Naive B cell (primary cell): ENCODE measurements around the gene LRRC61. TPM values are rescaled to one million over a fixed set of nuclear protein-coding genes. Genes with fewer than 3 reads are reported as not detected.

ENCODE experiments used
- ATAC-seq, 2 donors: fragments of 150-1000 bp; cut with Tn5 transposase; 2 replicates each; pipeline ENCODE4 v1.10.0; 2021; ENCODE audit warnings: low read depth in 2 of 2, mild to moderate bottlenecking in 2 of 2, moderate library complexity in 2 of 2
- DNase-seq: peaks from one replicate; pipeline ENCODE4 v3.0.0; 2022
- H3K27ac Mint-ChIP-seq, 6 donors: one replicate each; pipeline ENCODE4 v1.8.0; 2020 to 2022; ENCODE audit warnings: mild to moderate bottlenecking in 6 of 6, mixed read lengths in 6 of 6, moderate library complexity in 5 of 6, inconsistent platforms in 2 of 6
- H3K27me3 Mint-ChIP-seq, 3 donors: one replicate each; pipeline ENCODE4 v1.8.0; 2021 to 2022; ENCODE audit warnings: mixed read lengths in 3 of 3, mild to moderate bottlenecking in 1 of 3
- H3K36me3 Mint-ChIP-seq, 2 donors: one replicate each; pipeline ENCODE4 v1.8.0; 2020 to 2022; ENCODE audit warnings: mixed read lengths in 2 of 2, inconsistent platforms in 1 of 2, mild to moderate bottlenecking in 1 of 2
- H3K4me1 Mint-ChIP-seq, 3 donors: one replicate each; pipeline ENCODE4 v1.8.0; 2020 to 2022; ENCODE audit warnings: mixed read lengths in 3 of 3, inconsistent platforms in 1 of 3, mild to moderate bottlenecking in 1 of 3, moderate library complexity in 1 of 3
- H3K4me3 Mint-ChIP-seq, 8 donors: one replicate each; pipeline ENCODE4 v1.8.0; 2020 to 2022; ENCODE audit warnings: mild to moderate bottlenecking in 8 of 8, mixed read lengths in 8 of 8, moderate library complexity in 8 of 8, inconsistent platforms in 2 of 8
- H3K9me3 Mint-ChIP-seq, 7 donors: one replicate each; pipeline ENCODE4 v1.8.0; 2020 to 2022; ENCODE audit warnings: mixed read lengths in 7 of 7, mild to moderate bottlenecking in 5 of 7, inconsistent platforms in 2 of 7, moderate library complexity in 1 of 7
- polyA plus RNA-seq, 6 donors: library from polyadenylated mRNA; unstranded; fragments of 300-500 nt; fragmentation: Illumina TruSeq; gene quantifications; one replicate each; pipeline ENCODE4 v1.2.3, GENCODE V29; 2021; ENCODE audit warnings: low read depth in 6 of 6

The LRRC61 gene
- polyA plus RNA-seq, 6 donors from 2014 or later: 15.2 to 28.6 (median 25.4) TPM

DNA sequence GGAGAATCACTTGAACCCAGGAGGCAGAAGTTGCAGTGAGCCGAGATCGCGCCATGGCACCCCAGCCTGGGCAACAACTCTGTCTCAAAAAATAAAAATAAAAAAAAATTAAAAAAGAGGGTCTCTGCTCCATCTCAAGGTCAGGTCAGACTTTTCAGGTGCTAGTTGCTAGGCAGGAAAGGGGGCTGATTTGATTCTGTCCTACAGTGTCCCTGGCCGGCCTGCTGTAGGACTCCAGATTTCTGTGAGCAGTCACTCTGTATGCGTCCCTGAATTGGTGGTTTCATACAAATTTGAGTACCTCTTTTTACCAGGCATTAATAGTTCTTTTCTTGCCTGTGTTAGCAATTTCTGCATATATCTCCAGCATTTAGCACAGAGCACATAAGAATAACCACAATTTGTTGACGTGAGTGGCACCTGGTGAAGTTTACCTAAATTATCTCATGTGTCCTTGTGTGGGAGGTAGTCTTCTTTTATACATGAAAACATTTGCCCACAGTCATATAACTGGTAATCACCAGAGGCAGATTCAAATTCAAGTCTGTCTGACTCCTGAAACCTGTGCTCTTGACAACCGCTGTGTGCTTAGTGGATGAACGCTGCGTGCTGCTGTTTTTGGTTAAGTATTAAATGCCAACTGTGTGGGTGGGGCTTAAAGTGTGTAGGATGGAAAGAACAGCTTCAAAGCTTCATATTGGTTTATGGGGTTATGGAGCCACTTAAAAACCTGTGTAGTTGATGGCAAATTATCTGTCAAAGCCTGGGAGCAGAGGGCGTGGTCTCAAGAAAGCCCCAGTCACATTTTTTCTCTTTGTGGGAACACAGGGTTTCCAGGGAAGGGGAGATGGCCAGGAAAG, 52.7 kb downstream of the LRRC61 start:
- Mint-ChIP-seq H3K27me3 (no peaks in the 10 kb centered on the region), H3K9me3 (no peaks in the 10 kb centered on the region), H3K27ac (peak overlapping the region; percentile 81 to 97 (median 94)), H3K36me3 (no peaks in the 10 kb centered on the region), H3K4me1 (peaks cover 46 to 61% (median 57%) of the 10 kb centered on the region in 3 donors), H3K4me3 (peak overlapping the region in 6 of 8 donors; percentile 5 to 77 (median 43))
- ATAC-seq: peak in 1 of 2 donors; percentile 0
- DNase-seq: no peak

DNA sequence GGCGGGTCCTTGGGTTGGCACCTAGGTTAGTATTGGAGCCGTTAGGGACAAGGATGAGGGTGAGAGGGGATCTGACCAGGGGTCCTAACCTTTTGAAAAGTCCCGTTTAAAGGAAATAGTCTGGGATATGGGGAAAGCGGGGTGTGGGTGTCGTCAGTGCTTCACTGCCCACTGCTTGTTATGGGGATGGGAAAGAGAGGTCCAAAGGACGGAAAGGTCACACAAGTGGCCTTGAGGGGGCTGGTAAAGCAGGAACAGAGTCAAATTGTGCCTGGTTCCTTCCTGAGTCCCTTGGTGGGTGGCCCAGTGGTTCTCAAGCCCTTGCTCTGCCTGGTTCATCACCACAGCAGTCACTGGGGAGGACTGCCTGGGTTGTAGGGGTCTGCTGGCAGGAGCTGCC, 53.4 kb downstream of the LRRC61 start:
- ATAC-seq: no peak
- peak overlapping the region; percentile 70 to 97 (median 96) for H3K27ac Mint-ChIP-seq
- H3K4me1 Mint-ChIP-seq: peaks cover 46 to 64% (median 60%) of the 10 kb centered on the region in 3 donors
- no peaks in the 10 kb centered on the region for H3K27me3 Mint-ChIP-seq
- peak overlapping the region in 4 of 8 donors; percentile 5 to 77 (median 68) for H3K4me3 Mint-ChIP-seq
- H3K9me3 Mint-ChIP-seq: no peaks in the 10 kb centered on the region
- no peaks in the 10 kb centered on the region for H3K36me3 Mint-ChIP-seq
- no peak for DNase-seq

DNA sequence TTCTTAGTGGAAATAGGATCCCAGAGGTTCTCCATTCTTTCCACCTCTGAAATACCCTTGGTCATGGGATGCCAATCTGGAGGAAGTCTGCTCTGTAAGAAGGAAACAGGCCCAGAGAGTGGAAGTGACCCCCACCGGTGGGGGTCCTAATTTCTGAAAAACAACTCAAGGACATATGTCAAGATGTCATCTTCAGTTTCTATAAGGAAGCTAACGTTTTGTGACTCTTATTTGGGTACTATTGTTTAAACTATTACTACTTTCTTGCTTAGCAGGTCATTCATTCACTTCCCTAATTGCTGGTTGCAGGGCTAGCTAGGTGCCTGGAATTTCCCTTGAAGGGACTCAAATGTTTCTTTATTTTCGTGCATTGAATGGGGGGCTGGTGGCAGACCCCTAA, 54.0 kb downstream of the LRRC61 start:
- Mint-ChIP-seq H3K27me3 (no peaks in the 10 kb centered on the region), H3K9me3 (no peaks in the 10 kb centered on the region), H3K4me3 (peak overlapping the region; percentile 77 to 95 (median 88)), H3K27ac (peak overlapping the region; percentile 94 to 98 (median 97)), H3K36me3 (no peaks in the 10 kb centered on the region), H3K4me1 (peaks cover 46 to 64% (median 62%) of the 10 kb centered on the region in 3 donors)
- ATAC-seq: peak; percentile 20 to 33
- DNase-seq: peak; percentile 57

DNA sequence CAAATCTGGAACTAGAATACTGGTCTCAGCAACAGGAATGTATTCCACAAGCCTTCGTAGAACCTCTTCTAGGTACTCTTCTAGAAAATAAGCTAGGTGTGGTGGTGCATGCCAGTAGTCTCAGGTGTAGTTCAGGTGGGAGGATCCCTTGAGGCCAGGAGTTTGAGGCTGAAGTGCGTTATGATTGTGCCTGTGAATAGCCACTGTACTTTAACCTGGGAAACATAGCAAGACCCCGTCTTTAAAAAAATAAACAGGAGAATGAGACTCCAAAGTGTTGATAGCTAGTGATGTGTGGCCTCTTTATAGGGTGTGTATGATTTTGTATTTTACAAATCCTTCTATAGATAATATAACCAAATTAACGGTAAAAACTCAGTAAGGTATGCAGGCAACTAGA, 54.5 kb downstream of the LRRC61 start:
- DNase-seq (no peak), ATAC-seq (no peak)
- no peaks in the 10 kb centered on the region for H3K9me3 Mint-ChIP-seq
- H3K27me3 Mint-ChIP-seq: no peaks in the 10 kb centered on the region
- H3K4me3 Mint-ChIP-seq: peak overlapping the region; percentile 77 to 95 (median 88)
- peak overlapping the region; percentile 94 to 98 (median 97) for H3K27ac Mint-ChIP-seq
- H3K36me3 Mint-ChIP-seq: no peaks in the 10 kb centered on the region
- peaks cover 47 to 68% (median 67%) of the 10 kb centered on the region in 3 donors for H3K4me1 Mint-ChIP-seq

DNA sequence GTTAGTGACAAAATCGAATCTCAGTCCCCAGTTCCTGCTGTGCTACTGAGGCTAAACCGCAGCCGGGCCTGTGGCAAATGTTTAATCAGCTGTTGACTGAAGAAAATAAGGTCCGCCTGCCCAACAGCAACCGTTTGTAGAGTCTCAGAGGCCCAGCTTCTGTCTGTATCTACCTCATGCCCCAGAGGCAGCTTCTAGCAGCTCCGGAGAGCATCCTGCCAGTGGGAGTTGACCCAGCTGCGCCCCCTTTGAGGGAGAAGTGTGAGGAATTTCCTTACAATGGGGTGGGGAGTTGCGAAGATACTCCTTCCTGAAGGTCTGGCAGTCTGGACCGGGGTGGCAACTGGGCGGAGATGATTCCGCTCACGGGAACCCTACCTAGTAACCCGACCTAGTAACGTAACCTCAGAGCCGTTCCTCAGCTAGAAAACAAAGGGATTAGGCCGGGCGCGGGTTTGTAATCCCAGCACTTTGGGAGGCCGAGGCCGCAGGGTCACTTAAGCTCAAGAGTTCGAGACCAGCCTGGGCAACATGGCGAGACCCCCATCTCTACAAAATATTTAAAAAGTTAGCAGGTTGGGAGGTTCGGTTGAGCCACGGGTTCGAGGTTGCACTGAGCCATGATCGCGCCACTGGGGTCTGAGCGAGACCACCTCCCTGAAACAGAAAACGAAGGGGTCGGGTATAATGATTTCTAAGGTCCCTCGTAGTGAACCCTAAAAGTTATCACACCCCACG, 55.1 kb downstream of the LRRC61 start:
- no peaks in the 10 kb centered on the region for H3K27me3 Mint-ChIP-seq
- no peaks in the 10 kb centered on the region for H3K9me3 Mint-ChIP-seq
- ATAC-seq (no peak), DNase-seq (no peak)
- no peaks in the 10 kb centered on the region for H3K36me3 Mint-ChIP-seq
- peak overlapping the region; percentile 83 to 95 (median 90) for H3K4me3 Mint-ChIP-seq
- H3K27ac Mint-ChIP-seq: peak overlapping the region; percentile 92 to 98 (median 96)
- peaks cover 50 to 72% (median 63%) of the 10 kb centered on the region in 3 donors for H3K4me1 Mint-ChIP-seq

DNA sequence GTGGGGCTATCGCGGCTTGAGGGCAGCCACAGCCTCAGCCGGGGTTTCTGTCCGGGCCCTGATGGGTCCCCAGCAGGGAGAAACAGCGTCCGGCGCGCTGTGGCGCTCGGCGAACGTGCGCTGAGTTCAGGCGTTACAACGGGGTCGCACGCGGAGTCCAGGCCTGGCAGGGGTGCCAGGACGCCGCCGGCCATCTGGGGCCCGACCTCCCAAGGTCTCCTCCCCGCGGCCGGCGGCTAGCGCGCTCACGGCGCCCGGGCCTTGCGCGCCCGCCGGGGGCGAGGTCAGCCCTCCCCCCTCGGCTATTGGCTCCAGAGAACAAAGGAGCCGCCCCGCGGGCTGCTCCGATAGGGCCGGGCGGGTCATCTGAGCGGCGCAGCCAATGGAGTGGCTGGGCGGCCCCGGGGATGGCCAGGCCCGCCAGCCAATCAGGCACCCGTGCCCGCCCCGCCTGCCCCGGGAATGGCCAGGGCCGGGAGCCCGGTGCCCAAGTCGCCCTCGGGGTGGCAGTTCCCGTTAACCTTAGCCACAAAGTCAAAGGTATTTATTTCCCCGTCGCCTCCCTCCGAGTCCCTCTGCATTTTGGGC, 55.8 kb downstream of the LRRC61 start, which contains the start of gene ZNF775:
Gene ZNF775 (plus strand): TSS at position 478 of the 588 bp plus-strand sequence. CDS start 9,141 bp downstream, outside the sequence.
- Mint-ChIP-seq H3K27me3 (no peaks in the 10 kb centered on the region), H3K9me3 (no peaks in the 10 kb centered on the region), H3K27ac (peak within 1 kb of the TSS; percentile 96 to 98 (median 97)), H3K36me3 (no peaks in the 10 kb centered on the region), H3K4me3 (peak within 1 kb of the TSS; percentile 83 to 97 (median 94)), H3K4me1 (peaks cover 46 to 67% (median 58%) of the 10 kb centered on the region in 3 donors)
- ATAC-seq: peak; percentile 88
- DNase-seq: peak; percentile 96

DNA sequence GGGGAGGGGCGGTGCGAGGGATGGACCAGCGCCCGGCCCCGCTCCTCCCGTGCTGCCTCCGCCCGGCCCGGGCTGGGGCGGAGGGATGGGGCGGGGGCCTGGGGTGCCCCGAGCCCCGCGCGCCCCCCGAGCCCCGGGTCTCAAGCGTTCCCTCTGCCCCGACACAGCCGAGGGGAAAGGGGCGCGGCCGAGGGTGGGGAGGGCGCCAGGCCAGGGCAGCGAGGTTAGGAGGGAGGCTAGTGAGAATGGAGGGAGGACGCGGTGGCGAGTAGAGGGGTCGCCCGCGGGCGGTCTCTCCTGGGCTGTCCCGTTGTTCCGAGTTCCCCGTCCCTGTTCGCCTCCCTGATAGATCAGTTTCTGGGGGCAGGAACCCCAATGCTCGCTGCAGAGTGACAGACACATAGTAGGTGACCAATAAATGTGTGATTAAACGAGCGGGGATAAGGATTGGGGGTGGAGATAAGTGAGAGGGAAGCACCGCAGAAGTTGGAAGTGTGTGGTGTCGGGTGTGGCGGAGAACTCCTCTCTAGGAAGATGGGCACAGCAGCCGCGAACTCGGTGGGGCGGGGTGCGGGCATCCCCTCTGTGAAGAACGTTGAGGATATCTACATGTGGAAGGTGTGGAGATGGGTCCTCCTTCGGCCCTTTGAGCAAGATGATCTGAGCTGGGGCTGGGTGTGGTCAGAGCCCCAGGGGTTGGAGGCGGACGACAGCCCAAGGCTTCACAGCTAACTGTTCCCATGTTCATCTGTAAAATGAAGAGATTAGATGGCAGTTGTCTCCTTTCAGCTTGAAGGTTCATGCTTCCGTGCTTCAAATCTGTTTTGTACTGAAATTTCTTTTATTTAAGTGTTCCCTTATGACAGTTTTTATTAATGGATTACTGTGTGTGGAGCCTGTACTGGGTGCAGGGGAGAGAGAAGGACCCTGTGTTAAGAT, 56.6 kb downstream of the LRRC61 start:
- DNase-seq (no peak), ATAC-seq (no peak)
- H3K4me3 Mint-ChIP-seq: peak overlapping the region; percentile 83 to 97 (median 94)
- peak overlapping the region; percentile 69 to 98 (median 96) for H3K27ac Mint-ChIP-seq
- H3K9me3 Mint-ChIP-seq: no peaks in the 10 kb centered on the region
- no peaks in the 10 kb centered on the region for H3K36me3 Mint-ChIP-seq
- peaks cover 42 to 67% (median 51%) of the 10 kb centered on the region in 3 donors for H3K4me1 Mint-ChIP-seq
- H3K27me3 Mint-ChIP-seq: no peaks in the 10 kb centered on the region

DNA sequence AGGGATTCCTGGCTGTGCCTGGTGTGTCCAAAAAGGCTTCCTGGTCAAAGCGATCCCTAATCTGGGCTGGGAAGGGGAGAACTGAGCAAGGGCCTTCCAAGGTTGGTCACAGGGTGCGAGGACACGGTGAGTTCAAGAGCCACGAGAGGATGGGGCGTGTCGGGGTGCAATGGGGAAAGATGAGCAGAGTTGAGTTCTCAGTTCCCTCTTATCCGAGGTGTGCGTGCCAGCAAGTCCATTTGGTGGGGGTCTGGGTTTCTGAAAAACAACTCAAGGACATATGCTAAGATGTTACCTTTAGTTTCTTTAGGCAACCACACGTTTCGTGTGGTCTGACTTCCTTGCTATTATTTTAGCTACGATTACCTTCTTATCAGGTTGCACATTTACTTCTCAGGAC, 57.3 kb downstream of the LRRC61 start:
- H3K27me3 Mint-ChIP-seq: no peaks in the 10 kb centered on the region
- ATAC-seq (no peak), DNase-seq (no peak)
- peaks cover 42 to 69% (median 49%) of the 10 kb centered on the region in 3 donors for H3K4me1 Mint-ChIP-seq
- H3K9me3 Mint-ChIP-seq: no peaks in the 10 kb centered on the region
- no peaks in the 10 kb centered on the region for H3K36me3 Mint-ChIP-seq
- H3K4me3 Mint-ChIP-seq: peak overlapping the region; percentile 83 to 97 (median 94)
- H3K27ac Mint-ChIP-seq: peak overlapping the region in 5 of 6 donors; percentile 42 to 98 (median 96)

DNA sequence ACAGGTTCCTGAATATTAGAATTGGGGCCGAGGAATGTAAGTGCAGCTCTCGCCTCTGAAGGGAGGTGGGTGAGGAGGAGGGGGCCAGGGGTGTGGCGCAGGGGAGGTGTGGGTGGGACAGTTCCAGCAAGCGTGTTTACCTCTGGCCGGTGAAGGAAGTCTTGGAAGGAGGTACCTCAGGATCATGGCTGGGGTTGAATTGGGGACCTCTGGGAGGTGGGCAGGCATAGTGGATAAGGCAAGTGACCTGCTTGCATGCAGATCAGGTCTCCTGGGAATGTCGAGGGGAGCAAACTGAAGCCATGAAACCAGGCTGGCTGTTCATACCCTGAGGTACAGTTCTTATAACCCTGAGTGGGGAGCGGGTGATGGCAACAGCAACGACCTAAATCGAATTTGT, 57.9 kb downstream of the LRRC61 start:
- DNase-seq (no peak), ATAC-seq (no peak)
- H3K9me3 Mint-ChIP-seq: no peaks in the 10 kb centered on the region
- H3K27ac Mint-ChIP-seq: peak overlapping the region in 2 of 6 donors; percentile 42 to 97
- peaks cover 37 to 64% (median 44%) of the 10 kb centered on the region in 3 donors for H3K4me1 Mint-ChIP-seq
- H3K4me3 Mint-ChIP-seq: peak overlapping the region in 6 of 8 donors; percentile 28 to 90 (median 64)
- H3K36me3 Mint-ChIP-seq: no peaks in the 10 kb centered on the region
- H3K27me3 Mint-ChIP-seq: no peaks in the 10 kb centered on the region

DNA sequence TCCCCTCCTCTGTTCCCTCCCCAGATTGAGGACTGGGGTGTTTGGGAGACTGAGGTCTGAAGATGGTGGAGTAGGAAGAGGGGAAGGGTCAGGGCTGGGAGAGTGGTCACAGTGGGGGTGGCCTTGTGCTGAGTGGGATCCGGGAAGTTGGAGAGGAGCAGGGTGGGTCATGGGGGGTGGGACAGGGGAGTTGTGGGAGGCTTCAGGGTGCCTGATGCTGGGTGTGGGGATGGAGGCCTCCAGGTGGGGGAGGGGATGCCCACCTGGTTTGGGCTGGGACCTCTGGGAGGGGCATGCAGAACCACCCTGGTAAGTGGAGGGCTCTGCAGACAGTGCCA, 58.6 kb downstream of the LRRC61 start:
- Mint-ChIP-seq H3K9me3 (no peaks in the 10 kb centered on the region), H3K4me1 (peaks cover 34 to 57% (median 37%) of the 10 kb centered on the region in 3 donors), H3K4me3 (peak overlapping the region in 2 of 8 donors; percentile 1 to 15), H3K36me3 (no peaks in the 10 kb centered on the region), H3K27ac (no peak overlapping the region), H3K27me3 (no peaks in the 10 kb centered on the region)
- DNase-seq (no peak), ATAC-seq (no peak)

DNA sequence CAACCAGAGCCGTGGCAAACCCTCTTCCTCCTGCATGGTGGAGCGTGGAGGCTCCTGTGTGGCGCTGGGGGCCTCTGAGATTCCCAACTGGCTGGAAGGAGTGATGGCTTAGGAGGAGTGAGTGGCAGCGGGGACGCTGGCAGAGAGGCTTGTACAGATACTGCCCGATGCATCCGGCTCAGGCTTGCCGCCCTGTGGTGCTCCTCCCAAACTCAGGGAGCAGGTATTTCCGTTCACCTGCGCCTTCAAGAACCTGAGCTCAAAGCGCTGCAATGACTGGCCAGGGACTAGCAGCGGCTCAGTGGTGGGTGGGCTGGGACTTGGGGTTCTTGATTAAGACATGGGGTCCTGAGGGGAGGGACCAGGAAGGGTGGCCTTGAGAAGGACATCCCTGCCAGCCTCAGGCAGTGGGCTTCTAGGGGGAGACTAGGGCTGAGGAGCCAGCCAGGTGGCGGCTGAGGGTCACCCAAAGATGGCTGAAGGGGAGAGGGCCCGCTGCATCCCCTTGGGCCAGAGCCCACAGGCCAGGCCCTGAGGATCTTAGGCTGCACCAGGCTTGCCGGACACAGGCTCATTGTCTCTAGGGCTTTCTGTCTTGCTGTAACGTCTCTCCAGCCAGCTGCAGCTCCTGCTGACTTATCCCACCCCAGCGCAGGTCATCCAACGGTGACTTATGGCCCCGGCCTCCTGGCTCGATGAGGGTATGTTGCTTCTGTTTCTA, 59.1 kb downstream of the LRRC61 start:
- no peak overlapping the region for H3K27ac Mint-ChIP-seq
- ATAC-seq: no peak
- peak overlapping the region in 3 of 8 donors; percentile 40 to 78 (median 66) for H3K4me3 Mint-ChIP-seq

DNA sequence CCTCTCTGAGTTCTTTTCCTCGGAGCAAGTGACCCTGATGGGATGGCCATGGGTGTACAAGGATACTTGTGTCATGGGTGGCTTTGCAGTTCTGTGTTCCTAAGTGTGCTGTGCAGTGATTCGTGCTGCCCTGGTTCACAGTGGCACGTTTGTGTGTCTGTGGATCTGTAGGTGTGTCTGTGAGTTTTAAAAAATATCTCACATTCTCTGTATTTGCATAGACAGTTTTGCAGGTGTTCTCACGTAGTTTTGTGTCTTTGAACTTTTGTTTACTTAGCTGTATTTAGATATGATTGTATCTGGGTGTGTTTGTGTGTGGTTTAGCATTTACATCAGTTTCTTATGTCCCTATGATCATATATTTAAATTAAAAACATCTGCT, 59.7 kb downstream of the LRRC61 start:
- Mint-ChIP-seq H3K4me3 (peak overlapping the region in 2 of 8 donors; percentile 26 to 78), H3K27me3 (no peaks in the 10 kb centered on the region), H3K36me3 (no peaks in the 10 kb centered on the region), H3K4me1 (peaks cover 24 to 47% (median 28%) of the 10 kb centered on the region in 3 donors), H3K9me3 (no peaks in the 10 kb centered on the region), H3K27ac (peak overlapping the region in 2 of 6 donors; percentile 0 to 37)
- DNase-seq: no peak
- no peak for ATAC-seq

More for the DNA sequence above, 59.1 kb downstream of the LRRC61 start:
- peaks cover 29 to 52% (median 33%) of the 10 kb centered on the region in 3 donors for H3K4me1 Mint-ChIP-seq
- no peak for DNase-seq
- H3K9me3 Mint-ChIP-seq: no peaks in the 10 kb centered on the region
- no peaks in the 10 kb centered on the region for H3K36me3 Mint-ChIP-seq
- no peaks in the 10 kb centered on the region for H3K27me3 Mint-ChIP-seq
